GM19467 (cell line): ENCODE results near the gene SPACA5.
"Not testable (repeated sequence)": the region's sequence is repeated elsewhere in the genome, so short reads cannot be mapped to it uniquely, and the experiment has no call there.

Source experiments
- ATAC-seq: cut with Tn5 transposase; IDR thresholded peaks from one replicate; pipeline ENCODE4 v1.9.1; 2021; ENCODE audit warnings: mild to moderate bottlenecking, moderate library complexity; ENCODE audit not compliant: unreplicated experiment

The SPACA5 gene

GRCh38 chrX:48021026-48021900 lies 14.5 kb downstream of the SPACA5 start:
- peak; percentile 56 for ATAC-seq

DNA sequence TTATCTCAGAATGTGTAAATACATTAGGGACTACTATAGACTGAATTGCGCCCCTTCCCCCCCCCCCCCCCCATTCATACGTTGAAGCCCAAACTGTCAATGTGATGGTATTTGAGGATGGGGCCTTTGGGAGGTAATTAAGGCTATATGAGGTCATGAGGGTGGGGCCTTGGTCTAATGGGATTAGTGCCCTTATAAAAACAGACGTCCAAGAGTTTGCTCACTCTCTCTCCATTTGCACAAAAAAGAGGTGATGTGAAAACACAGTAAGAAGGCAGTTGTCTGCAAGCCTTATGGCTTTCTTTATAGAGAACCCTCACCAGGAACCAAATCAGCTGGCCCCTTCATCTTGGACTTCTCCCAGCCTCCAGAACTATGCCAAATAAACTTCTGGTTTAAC lies 15.3 kb downstream of the SPACA5 start:
- no peak for ATAC-seq

- ATAC-seq = no peak
Measured at GRCh38 chrX:48022738-48023137, 15.9 kb downstream of the SPACA5 start.

DNA sequence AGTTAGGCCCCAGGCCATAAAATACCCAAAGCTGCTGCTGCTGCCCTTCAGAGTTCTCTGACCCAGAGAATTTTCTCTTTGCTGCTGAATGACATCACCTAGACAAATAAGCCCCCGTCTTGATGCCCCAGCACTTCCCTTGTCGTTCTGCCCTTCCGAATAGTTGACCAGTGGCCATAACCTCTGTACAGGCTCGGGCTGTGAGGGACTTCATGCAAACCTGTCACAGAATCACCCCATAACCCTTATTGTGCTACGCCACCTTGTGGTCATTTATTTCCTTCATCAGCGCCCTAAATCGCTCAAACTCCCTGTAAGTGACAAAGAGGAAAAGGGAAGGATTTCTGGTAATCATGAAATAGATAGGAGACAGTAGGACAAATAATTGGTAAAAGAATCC lies 18.8 kb downstream of the SPACA5 start:
- no peak for ATAC-seq

GRCh38 chrX:48027545-48027944 lies 20.8 kb downstream of the SPACA5 start:
- ATAC-seq = not testable (repeated sequence)

- ATAC-seq = no peak
Measured at GRCh38 chrX:48028091-48028490, 21.3 kb downstream of the SPACA5 start.

GRCh38 chrX:48030237-48030636 lies 23.4 kb downstream of the SPACA5 start:
- ATAC-seq = no peak

DNA sequence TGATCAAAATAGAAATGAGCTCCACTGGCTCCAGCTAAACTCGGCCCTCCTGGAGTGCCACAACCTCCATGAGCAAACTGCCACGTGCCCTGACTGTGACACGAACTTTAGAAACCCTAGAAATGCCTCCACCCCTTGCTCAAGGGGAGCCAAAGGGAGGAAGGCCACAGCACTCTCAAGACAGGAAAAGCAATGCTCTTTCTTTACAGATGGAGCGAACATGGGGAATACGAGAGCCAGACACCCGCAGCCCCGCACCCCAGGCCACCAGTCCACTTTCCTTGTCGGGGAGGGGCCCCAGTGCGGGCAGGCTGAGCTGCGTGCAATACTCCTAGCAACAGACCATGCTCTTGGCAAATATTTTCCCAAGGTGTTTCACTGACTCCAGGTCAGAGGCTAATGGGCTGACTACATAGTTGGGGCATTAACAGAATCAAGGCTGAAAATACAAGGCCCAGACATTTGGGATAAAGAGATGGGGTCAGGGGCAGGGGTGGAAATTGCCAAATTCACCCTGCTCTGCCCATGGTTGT lies 23.9 kb downstream of the SPACA5 start:
- not testable (repeated sequence) for ATAC-seq

- no peak for ATAC-seq
Measured at GRCh38 chrX:48035891-48036290, 29.1 kb downstream of the SPACA5 start.

DNA sequence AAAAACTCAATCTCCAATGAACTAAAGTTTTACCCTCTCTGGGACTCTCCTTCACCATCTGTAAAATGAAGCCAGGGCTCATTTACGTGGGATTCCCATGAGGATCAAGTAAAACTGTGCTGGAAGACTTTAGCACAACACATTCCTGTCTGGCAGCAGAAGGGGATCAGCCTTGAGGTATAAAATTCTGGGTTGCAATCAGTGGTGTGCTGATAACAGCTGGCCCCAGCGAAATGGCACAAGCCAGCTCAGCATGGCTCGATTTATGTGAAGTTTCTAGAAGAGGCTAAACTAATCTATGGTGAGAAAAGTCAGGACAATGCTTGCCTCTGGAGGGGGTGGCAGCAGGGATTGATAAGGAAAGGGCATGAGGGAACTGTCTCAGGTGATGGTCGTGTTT lies 36.3 kb downstream of the SPACA5 start:
- ATAC-seq = no peak

- ATAC-seq = no peak
Measured at GRCh38 chrX:48045410-48046311, 38.9 kb downstream of the SPACA5 start.

DNA sequence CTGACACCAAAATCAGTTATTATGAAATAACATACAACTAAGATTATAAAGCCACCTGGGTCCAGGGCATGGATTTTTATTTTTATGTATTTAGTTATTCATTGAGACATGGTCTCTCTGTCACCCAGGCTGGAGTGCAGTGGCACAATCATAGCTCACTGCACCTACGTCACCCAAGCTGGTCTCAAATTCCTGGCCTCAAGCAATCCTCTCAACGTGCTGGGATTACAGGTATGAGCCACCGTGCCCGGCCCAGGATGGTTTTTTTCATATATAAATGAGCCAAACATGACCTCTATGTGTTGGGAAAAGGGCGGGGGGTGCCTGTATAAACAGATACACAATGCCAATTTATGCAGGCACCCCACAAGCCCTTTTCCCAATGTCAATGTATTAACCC lies 40.1 kb downstream of the SPACA5 start:
- ATAC-seq = no peak

- no peak for ATAC-seq
Measured at GRCh38 chrX:48058621-48059295, 52.0 kb downstream of the SPACA5 start.

DNA sequence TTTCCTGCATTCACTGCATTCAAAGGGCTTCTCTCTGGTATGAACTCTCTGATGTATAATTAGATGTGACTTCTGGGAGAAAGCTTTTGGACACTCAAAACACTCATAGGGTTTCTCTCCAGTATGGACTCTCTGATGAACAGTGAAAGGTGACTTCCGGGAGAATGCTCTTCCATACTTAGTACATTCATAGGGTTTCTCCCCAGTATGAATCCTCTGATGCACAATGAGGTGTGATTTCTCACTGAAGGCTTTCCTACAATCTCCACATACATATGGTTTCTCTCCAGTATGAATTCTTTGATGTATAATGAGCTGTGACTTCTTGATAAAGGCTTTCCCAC lies 52.5 kb downstream of the SPACA5 start:
- no peak for ATAC-seq
